Stimulated activated CD4-positive, alpha-beta T cell treated with anti-CD3 and anti-CD28 coated beads, Interleukin-4, amount 100 ng/mL, for 24 hours (primary cell): ENCODE measurements around the gene SDC3.

Experiments used
- DNase-seq: peaks from one replicate; pipeline ENCODE4 v3.0.0-alpha.2; 2020

SDC3 gene

GRCh38 chr1:30888391-30888790, 20.2 kb downstream of the SDC3 start:
- DNase-seq, result no peak

DNA sequence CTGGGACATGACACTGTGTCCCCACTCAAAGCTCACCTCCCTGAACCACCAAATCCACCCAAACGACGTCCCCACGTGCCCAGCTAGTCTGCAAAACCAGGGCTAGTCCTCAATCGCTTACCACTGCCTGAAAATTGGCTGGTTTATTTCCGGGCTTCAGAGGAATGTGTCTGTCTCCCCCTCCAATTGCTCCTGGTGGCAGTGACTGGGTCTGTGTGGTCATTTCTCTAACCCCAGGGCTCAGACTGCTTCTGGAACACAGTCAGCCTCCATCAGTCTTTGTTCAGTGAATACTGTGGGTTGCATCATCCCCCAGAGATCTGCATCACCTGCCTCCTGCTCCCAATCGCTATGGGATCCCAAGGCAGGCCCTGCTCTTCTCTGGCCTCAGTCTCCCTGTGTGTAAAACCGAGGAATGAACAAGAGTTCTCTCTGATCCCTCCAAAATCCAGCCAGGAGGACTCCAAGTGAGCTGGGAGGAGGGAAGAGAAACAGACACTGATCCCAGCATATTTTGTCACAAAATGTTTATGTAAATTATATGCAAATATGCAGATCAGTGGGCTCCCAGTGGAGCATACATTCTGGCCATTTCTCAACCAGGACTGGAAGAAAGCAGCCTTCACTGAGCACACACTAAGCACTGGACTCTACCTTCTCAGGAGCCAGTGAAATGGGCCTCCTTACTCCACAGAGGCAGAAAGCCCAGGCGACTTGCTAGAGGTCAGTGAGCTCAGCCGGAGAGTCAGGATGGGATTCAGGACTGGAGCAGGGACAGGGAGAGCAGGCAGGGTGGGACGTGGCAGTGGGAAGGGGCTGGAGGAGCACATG, 20.9 kb downstream of the SDC3 start:
- no peak for DNase-seq

GRCh38 chr1:30886710-30887428, 21.7 kb downstream of the SDC3 start:
- no peak for DNase-seq

- no peak for DNase-seq
These were observed 22.7 kb downstream of the SDC3 start for GRCh38 chr1:30885570-30886522.

GRCh38 chr1:30884723-30885122, 23.8 kb downstream of the SDC3 start:
- DNase-seq, result no peak

DNA sequence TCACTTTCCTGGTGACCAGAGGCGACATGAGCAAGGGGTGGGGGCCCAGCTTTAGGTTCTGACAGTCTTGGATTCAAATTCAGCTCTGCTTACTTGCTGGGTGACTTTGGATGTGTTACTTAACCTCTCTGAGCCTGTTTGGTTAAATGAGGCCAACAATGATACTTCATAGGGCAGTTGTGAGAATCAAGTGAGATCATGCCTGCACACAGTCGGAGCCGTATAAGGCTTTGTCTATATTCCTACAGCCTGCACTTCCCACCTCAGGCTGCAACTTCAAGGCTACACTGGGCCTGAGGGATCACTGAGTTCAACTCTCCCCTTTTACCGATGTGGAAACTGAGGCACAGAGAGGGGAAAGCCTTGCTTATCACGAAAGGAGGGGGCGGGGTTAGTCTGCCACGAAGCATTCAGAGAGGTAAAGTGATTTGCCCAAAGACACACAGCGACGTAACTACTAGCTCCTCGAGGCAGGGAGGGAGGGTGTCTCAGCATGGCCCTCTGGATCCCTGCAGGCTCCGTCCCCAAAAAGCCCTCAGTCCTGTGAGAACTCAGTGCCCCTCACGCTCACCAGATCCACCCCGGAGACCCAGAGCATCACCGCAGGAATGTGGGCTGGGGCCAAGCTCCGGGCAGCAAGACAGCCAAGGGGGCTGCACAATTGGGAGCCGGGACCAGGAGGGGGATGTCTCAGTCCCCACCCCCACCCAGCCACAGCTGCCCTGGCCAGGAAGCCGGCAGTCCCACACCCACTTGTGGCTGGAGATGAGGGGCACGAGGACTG, 25.0 kb downstream of the SDC3 start:
- no peak for DNase-seq

DNA sequence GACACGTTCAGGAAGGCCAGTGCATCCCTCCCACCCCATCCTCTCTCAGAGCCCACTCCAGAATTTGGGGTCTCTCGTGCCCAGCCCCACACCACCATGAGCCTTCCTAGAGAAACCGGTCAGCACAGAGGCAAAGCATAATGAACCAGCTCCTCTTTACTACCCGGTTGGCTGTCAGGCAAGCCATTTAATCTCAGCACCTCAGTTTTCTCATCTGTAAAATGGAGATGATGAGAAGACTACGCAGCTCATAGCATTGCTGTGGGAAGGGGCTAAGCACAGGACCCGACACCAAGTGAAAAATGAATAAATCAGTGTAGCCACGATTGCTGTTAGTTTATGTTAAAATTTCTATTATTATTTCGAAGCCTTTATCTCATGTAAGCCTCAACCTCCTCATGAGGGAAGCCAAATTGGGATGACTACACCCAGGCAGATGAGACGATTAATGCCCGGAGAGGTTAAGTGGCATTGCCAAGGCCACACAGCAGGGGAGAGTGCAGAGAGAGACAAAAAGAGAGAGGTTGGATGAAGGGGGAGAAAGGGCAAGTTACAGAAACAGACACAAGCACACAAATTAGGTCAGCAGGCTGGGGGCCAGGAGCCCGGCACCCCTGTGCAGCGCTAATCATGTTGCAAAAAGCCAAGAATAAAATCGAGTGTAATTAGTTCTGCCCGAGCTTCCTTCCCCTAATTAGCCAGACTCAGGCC, 25.7 kb downstream of the SDC3 start:
- no peak for DNase-seq

- DNase-seq, result no peak
These were observed 27.0 kb downstream of the SDC3 start for GRCh38 chr1:30881319-30882181.

DNA sequence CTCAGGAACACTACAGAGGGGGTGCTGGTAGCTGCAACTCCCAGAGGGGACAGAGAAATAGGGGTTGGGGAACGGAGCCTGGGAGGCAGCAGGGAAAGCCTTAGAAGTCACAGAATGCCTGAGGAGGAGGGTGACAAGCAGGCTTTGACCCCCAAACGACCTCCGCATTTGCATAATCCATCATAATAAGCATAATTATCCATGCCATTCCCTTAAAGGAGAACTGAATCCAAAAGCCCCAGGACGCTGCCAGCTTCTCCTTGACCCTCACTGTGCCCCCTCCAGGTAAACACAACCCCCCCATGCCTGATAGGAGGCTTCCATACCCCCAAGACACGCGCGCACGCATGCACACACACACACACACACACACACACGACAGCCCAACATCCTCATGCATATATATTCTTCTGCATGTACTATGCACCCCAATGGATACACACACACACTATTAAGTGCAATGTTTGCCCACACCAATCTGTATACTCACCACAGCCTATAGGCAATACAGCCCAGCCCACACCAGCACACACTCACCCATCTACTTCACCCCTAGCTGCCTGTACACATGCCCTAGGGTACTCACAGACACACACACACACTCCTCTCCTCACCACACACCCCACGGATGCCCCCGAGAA, 27.8 kb downstream of the SDC3 start:
- no peak for DNase-seq

DNA sequence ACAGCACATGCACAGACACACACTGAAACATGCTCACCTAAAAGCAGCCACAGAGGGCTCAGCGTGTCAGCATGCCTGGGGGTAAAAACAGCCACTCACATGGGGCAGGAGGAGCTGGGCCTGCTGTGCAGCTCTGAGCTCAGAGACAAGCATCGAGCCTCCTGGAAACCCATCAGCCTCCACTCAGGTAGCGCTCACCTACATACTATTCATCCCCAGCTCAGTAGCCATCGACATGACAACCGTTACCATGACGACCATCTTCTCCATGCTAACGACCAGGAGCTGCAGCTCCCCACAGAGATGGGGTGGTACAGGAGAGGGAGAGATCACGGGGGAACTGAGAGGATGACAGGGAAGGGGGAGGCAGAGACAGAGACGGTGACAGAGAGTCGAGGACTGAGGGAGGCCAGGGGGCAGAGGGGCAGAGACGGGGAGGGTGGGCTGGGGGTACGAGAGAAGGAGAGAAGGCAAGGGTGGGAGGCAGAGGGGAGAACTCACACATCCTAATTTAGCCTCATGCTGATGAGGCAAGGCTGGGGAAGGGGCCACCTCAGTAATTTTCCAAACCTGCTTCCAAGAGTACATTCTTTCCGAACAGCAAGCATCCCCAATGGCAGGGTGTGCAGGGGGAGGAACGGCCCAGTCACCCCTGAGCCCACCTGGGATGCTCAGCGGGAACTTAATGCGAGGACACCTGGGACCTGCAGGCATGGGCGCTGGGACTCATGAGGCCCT, 28.4 kb downstream of the SDC3 start:
- DNase-seq, result no peak

GRCh38 chr1:30879126-30879786, 29.3 kb downstream of the SDC3 start:
- DNase-seq, result no peak

DNA sequence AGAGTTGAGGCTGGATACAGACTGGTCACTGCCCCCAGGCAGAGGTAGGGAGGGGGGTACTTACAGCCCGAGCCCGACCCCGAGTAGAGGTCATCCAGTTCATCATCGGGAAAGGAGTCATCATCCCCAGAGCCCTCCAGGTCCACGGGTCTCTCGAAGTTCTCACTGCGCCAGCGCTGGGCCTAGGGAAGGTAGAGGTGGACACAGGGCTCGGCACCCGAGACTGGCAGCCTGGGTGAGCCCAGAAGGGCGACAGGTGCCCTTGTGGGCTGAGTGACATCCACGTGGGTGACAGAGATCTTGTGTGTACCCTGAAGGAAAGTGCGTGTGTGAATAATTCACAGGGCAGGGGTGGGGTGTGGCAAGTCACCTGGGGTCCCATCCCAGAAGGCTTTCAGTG, 30.0 kb downstream of the SDC3 start:
- no peak for DNase-seq

DNA sequence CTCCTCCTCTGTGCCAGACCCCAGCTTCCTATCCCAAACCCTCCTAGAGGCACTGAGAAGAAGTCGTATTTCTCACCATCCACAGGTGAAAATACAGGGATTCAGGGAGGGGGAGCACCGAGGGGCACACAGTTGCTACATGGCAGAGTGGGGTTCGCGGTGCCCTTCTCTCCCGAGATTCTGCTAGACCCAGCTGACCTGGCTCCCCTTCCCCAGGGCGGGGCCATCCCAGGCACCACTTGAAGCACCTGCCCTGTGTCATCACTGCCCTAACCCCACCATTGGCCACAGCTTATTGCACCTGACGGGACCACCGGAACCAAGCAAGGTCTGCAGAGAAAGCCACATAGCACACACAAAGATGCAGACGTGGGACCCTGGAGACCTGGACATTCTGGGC, 30.5 kb downstream of the SDC3 start:
- DNase-seq, result no peak

GRCh38 chr1:30877205-30877912, 31.2 kb downstream of the SDC3 start:
- DNase-seq, result no peak

DNA sequence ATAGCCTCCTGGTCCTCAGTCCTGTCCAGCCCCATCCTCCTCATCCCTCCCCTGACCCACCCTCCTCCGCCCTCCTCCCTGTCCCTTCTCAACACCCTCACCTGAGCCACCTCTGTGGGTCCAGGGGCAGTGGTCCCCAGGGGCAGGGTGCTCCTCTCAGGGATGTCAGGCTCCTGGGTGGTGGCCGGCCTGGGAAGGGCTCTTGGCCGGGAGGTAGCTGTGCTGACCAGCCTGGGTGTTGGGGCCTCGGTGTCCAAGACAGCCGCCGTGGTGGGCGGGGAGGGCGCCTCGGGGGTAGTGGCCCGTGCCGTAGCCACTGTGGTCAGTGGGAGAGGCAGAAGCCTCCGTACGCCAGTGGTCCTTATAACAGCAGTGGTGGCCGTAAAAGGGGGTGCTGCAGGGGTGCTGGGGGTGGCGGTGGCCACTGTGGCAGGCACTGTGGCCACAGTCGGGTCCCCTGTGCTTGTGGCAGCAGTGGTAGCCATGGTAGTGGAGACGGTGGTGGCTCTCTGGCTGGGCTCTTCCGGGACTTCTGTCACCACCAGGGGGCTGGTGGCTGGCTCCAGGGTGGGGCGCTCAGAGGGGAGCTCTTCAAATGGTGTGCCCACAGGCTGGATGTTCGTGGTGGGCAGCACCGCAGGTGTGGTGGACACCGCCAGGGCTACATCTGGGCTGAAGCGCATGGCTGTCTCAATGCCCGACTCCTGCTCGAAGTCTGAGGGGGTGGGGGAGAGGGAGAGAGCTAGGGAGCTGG, 31.9 kb downstream of the SDC3 start:
- DNase-seq, result no peak

- DNase-seq, result no peak
These were observed 32.6 kb downstream of the SDC3 start for GRCh38 chr1:30875916-30876315.

- DNase-seq, result no peak
These were observed 33.4 kb downstream of the SDC3 start for GRCh38 chr1:30875197-30875596.
